ENCODE results near the gene EYA4. TPM values are rescaled to one million over a fixed set of nuclear protein-coding genes. Genes with fewer than 3 reads are reported as not detected.

EYA4 gene
- total RNA-seq, 1 experiment from 2014 or later, result not detected

DNA sequence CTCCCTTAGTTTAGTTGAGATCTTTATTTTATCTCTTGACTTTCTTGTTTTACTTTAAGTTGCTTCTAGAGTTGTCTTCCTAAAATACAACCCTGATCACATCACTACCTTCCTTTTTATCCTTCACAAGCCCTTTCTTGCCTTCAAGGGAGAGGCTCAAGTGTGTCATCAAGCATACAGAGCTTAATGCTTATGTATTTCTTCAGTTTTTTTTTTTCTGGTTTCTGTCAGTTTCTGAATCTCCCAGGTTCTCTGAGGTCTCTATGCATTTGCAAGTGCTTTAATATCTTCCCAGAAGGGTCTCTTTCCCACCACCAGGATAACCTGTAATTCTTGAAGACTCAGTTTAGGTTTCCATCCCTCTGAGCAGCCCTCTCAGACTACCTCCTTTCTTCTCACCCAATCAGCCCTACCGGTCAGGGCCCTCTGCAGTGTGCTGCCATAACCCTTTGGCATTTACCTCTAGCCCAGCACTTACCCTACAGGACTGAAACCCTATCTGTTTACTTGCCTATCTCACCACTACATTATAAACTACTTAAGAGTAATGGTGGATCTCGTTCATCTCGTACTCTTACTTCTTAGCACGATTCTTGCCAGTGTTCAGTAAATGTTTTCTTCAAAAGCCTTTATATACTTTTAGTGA is 36.9 kb downstream of the EYA4 start:
- H3K27me3 ChIP-seq (ENCODE audit: control insufficient read depth, insufficient read depth, low read length), result no peaks in the 10 kb centered on the region
- no peaks in the 10 kb centered on the region for H3K9me3 ChIP-seq (ENCODE audit: control insufficient read depth, insufficient read depth, low read depth, low read length)
- H3K27ac ChIP-seq (ENCODE audit: low read length), result no peak overlapping the region
- no peak for TF ChIP-seq POLR2AphosphoS5 (IDR thresholded peaks at IDR 0.05; ENCODE audit: low read depth, low read length)
- POLR2A ChIA-PET, result no interaction called here
- in situ Hi-C loops (cut with HindIII; ENCODE audit: low pct_unique_long_range_greater_than_20kb, low sequenced_read_pairs) (no loop called here), intact Hi-C loops (cut with micrococcal nuclease; ENCODE audit: unreplicated experiment) (no loop called here)
- ATAC-seq (no peak), DNase-seq (ENCODE audit: low read depth, low spot score) (no peak)
- no peak overlapping the region for H3K4me3 ChIP-seq (ENCODE audit: low read depth in 2 of 2, low read length in 2 of 2)
- no TSS peak for BruUV-seq (replicated peaks)
- H3K4me1 ChIP-seq (ENCODE audit: control insufficient read depth, insufficient read depth, low read length), result no peaks in the 10 kb centered on the region
- no peaks in the 10 kb centered on the region for H3K36me3 ChIP-seq (ENCODE audit: control insufficient read depth, insufficient read depth, low read length)
- CTCF ChIA-PET, result no interaction called here

DNA sequence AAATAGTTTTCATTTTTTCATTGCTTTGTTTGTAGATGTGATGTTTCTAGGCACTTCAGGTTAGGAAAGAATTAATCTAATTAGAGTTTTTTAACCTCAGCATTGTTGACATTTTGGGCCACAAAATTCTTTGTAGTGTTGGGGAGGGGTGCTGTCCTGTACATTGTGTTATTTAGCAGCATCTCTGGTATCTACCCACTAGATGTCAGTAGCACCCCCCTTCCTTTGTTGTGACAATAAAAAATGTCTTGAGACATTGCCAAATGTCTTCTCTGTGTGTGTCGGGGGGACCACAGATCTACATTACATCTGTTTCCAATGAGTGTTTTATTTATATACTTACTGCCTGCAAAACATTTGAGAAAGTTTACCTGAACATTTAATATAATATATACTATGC is 45.6 kb downstream of the EYA4 start:
- intact Hi-C loops (cut with micrococcal nuclease; ENCODE audit: unreplicated experiment), result no loop called here
- CTCF ChIA-PET, result no interaction called here
- no peaks in the 10 kb centered on the region for H3K27me3 ChIP-seq (ENCODE audit: control insufficient read depth, insufficient read depth, low read length)
- H3K4me1 ChIP-seq (ENCODE audit: control insufficient read depth, insufficient read depth, low read length), result no peaks in the 10 kb centered on the region
- no peaks in the 10 kb centered on the region for H3K9me3 ChIP-seq (ENCODE audit: control insufficient read depth, insufficient read depth, low read depth, low read length)
- DNase-seq (ENCODE audit: low read depth, low spot score) (no peak), ATAC-seq (no peak)
- H3K4me3 ChIP-seq (ENCODE audit: low read depth in 2 of 2, low read length in 2 of 2), result no peak overlapping the region
- no peak overlapping the region for H3K27ac ChIP-seq (ENCODE audit: low read length)
- H3K36me3 ChIP-seq (ENCODE audit: control insufficient read depth, insufficient read depth, low read length), result no peaks in the 10 kb centered on the region
- in situ Hi-C loops (cut with HindIII; ENCODE audit: low pct_unique_long_range_greater_than_20kb, low sequenced_read_pairs), result no loop called here
- POLR2A ChIA-PET, result no interaction called here
- no TSS peak for BruUV-seq (replicated peaks)
- TF ChIP-seq, protein P1, sequence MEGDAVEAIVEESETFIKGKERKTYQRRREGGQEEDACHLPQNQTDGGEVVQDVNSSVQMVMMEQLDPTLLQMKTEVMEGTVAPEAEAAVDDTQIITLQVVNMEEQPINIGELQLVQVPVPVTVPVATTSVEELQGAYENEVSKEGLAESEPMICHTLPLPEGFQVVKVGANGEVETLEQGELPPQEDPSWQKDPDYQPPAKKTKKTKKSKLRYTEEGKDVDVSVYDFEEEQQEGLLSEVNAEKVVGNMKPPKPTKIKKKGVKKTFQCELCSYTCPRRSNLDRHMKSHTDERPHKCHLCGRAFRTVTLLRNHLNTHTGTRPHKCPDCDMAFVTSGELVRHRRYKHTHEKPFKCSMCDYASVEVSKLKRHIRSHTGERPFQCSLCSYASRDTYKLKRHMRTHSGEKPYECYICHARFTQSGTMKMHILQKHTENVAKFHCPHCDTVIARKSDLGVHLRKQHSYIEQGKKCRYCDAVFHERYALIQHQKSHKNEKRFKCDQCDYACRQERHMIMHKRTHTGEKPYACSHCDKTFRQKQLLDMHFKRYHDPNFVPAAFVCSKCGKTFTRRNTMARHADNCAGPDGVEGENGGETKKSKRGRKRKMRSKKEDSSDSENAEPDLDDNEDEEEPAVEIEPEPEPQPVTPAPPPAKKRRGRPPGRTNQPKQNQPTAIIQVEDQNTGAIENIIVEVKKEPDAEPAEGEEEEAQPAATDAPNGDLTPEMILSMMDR (IDR thresholded peaks at IDR 0.05), result no peak
- TF ChIP-seq SIN3A (IDR thresholded peaks at IDR 0.05; ENCODE audit: borderline replicate concordance, insufficient read depth, low read depth, low read length), result no peak

DNA sequence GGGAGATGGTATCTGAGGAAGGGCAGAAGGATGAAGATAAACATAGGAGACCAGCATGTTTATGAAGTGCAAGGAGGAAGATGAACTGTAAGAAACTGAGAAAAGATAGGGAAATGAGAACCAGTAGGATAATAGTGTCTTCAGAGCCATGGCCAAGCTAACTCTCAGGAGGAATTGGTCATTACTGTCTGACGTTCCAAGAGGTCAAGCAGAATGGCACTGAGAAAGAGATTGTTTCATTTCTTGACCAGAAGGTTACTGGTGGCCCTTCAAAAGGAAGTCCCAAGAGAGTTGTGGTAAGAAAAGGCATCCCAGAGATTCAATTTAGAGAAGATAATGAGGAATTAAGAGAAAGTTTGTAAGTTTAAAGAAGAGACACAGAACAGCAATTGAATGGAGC is 47.5 kb downstream of the EYA4 start:
- no TSS peak for BruUV-seq (replicated peaks)
- in situ Hi-C loops (cut with HindIII; ENCODE audit: low pct_unique_long_range_greater_than_20kb, low sequenced_read_pairs), result no loop called here
- TF ChIP-seq POLR2AphosphoS5 (IDR thresholded peaks at IDR 0.05; ENCODE audit: low read depth, low read length) (no peak), SIN3A (IDR thresholded peaks at IDR 0.05; ENCODE audit: borderline replicate concordance, insufficient read depth, low read depth, low read length) (no peak)
- TF ChIP-seq, protein P2, sequence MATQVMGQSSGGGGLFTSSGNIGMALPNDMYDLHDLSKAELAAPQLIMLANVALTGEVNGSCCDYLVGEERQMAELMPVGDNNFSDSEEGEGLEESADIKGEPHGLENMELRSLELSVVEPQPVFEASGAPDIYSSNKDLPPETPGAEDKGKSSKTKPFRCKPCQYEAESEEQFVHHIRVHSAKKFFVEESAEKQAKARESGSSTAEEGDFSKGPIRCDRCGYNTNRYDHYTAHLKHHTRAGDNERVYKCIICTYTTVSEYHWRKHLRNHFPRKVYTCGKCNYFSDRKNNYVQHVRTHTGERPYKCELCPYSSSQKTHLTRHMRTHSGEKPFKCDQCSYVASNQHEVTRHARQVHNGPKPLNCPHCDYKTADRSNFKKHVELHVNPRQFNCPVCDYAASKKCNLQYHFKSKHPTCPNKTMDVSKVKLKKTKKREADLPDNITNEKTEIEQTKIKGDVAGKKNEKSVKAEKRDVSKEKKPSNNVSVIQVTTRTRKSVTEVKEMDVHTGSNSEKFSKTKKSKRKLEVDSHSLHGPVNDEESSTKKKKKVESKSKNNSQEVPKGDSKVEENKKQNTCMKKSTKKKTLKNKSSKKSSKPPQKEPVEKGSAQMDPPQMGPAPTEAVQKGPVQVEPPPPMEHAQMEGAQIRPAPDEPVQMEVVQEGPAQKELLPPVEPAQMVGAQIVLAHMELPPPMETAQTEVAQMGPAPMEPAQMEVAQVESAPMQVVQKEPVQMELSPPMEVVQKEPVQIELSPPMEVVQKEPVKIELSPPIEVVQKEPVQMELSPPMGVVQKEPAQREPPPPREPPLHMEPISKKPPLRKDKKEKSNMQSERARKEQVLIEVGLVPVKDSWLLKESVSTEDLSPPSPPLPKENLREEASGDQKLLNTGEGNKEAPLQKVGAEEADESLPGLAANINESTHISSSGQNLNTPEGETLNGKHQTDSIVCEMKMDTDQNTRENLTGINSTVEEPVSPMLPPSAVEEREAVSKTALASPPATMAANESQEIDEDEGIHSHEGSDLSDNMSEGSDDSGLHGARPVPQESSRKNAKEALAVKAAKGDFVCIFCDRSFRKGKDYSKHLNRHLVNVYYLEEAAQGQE (IDR thresholded peaks at IDR 0.05; ENCODE audit: insufficient read depth in 1 of 2, low read depth in 2 of 2, low read length in 1 of 2), result no peak
- TF ChIP-seq, protein P1 (IDR thresholded peaks at IDR 0.05), result no peak

More for the DNA sequence above, 47.5 kb downstream of the EYA4 start:
- POLR2A ChIA-PET, result no interaction called here
- no peaks in the 10 kb centered on the region for H3K9me3 ChIP-seq (ENCODE audit: control insufficient read depth, insufficient read depth, low read depth, low read length)
- H3K4me1 ChIP-seq (ENCODE audit: control insufficient read depth, insufficient read depth, low read length), result no peaks in the 10 kb centered on the region
- intact Hi-C loops (cut with micrococcal nuclease; ENCODE audit: unreplicated experiment), result no loop called here
- no peak overlapping the region for H3K4me3 ChIP-seq (ENCODE audit: low read depth in 2 of 2, low read length in 2 of 2)
- no peaks in the 10 kb centered on the region for H3K36me3 ChIP-seq (ENCODE audit: control insufficient read depth, insufficient read depth, low read length)
- no peak for ATAC-seq
- H3K27ac ChIP-seq (ENCODE audit: low read length), result no peak overlapping the region
- no peak for DNase-seq (ENCODE audit: low read depth, low spot score)
- H3K27me3 ChIP-seq (ENCODE audit: control insufficient read depth, insufficient read depth, low read length), result no peaks in the 10 kb centered on the region
- CTCF ChIA-PET, result no interaction called here

All from Panc1 (cell line).